SK-N-MC (cell line): ENCODE data around the gene ZNF462.

Experiments
- EZH2 ChIP-seq: fragments of 200-600 bp; sonication (generic); IDR thresholded peaks from one replicate; pipeline ENCODE4 v1.6.1; 2017; ENCODE audit warnings: antibody characterized with exemption
- POLR2AphosphoS5 ChIP-seq: IDR thresholded peaks from 2 replicates; pipeline ENCODE4 v1.6.1; 2012; ENCODE audit warnings: mild to moderate bottlenecking, low read depth, low read length, borderline replicate concordance

- no peak for TF ChIP-seq EZH2
- TF ChIP-seq POLR2AphosphoS5, result no peak
Observed at GRCh38 chr9:106941916-106942315, 79.0 kb downstream of the ZNF462 start.
